COLO668 (cell line): ENCODE results near the gene ANAPC2.
"Not testable (repeated sequence)": the region's sequence is repeated elsewhere in the genome, so short reads cannot be mapped to it uniquely, and the experiment has no call there.

Experiments
- DNase-seq: peaks from one replicate; lab custom pipeline; 2025; ENCODE audit not compliant: unreplicated experiment; lab: John Stamatoyannopoulos, UW

ANAPC2 gene

GRCh38 chr9:137148242-137148641 is 40.1 kb downstream of the ANAPC2 start:
- no peak for DNase-seq

- DNase-seq, result no peak
Observed at GRCh38 chr9:137147793-137148160, 40.6 kb downstream of the ANAPC2 start.

DNA sequence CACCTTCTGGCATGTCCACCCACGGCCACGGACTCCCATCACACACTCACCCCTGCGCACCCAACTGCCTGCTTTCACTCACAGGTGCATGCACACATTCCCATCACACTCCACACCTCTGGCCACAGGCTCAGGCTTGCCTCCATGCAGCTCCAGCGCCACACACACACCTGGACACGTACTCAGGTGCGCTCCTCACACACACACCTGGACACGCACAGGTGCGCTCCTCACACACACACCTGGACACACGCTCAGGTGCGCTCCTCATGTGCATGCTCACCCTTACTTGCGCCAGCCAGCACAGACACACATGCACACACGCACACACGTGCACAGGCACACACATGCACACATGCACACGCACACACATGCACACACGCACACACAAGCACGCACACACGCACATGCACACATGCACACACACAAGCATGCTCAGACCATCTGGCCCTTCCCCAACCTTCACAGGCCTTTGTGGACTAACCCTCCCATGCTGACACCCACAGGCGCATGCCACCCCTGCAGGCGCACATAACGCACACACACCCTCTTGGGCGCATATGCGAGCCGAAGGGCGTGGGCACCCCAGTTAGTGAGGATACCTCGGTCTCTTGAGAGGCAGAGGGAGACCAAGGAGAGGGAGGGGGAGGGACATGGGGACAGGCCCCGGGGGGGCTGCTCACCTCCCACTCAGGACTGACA is 41.1 kb downstream of the ANAPC2 start:
- DNase-seq, result peak; percentile 32

GRCh38 chr9:137146527-137146918 is 41.8 kb downstream of the ANAPC2 start:
- no peak for DNase-seq

DNA sequence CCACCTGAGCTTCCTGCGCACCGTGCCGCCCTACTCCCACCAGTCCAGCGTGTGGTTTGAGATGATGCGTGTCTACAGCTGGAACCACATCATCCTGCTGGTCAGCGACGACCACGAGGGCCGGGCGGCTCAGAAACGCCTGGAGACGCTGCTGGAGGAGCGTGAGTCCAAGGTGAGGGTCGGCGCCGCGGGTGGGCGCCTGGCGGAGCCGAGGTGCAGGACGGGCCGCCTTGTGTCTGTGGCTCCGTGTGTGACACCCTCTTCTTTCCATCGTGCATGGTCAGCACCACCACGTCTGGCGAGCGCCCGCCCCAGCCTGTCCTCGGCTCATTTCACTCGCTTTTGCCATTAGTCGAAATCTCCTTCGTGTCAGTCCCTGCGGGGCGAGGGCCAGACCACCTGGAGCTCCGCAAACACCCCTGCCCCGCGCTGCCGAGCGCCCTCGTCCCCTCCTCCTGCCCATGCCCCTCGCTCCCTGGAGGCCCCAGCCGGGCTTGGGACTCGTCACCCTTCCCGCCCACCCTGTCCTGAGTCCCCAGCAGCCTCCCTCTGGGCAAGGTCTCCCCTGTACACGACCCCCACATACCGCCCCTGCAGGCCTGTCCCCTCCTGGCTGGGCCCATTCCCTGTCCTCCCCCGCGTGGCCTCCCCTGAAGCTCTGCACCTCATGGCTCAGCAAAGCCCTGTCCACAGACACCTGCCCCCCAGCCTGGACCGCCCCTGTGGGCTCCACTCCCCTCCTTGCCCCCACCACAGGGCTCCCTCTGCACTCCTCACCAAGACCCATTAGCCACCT is 42.4 kb downstream of the ANAPC2 start:
- DNase-seq, result no peak

- DNase-seq, result no peak
Observed at GRCh38 chr9:137143459-137143858, 44.9 kb downstream of the ANAPC2 start.

DNA sequence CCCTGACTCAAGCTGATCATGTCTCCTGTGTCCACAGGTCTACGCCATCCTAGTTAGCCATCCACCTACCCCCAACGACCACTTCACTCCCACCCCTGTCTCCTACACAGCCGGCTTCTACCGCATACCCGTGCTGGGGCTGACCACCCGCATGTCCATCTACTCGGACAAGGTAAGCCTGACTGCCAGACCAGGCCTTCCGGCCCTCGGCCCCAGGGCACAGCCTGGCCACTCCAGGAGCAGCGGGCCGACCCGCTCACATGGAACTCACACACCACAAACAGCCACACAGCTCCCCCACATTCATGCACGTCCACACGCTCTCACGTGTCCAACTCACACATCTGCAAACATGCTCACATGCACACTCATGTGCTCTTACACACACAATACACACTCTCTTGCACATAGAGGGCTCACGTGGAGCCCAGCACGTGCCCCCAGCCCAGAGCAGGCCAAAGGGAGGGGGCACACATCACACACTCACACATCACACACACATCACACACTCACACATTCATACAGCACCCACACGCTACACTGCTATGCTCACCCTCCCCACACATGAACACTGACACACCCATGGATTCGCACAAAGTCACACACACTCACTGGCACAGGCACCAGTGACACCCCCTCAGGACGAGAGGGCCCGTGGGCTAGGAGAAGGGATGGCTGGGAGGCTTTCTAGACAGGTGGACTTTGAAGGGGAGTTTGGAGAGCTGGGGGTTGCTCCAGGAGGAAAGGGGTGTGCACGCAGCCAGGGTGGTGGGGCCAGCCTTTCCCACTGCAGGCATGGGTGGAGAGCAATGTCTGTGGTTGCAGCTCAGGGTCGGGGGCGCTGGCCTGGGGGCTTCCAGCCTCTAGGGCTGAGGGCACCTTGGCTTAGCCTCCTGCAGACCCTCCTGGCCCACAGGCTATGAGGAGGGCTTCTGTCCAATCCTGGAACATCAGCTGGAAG is 46.1 kb downstream of the ANAPC2 start:
- DNase-seq, result no peak

GRCh38 chr9:137141050-137141810 is 47.1 kb downstream of the ANAPC2 start:
- DNase-seq, result no peak

DNA sequence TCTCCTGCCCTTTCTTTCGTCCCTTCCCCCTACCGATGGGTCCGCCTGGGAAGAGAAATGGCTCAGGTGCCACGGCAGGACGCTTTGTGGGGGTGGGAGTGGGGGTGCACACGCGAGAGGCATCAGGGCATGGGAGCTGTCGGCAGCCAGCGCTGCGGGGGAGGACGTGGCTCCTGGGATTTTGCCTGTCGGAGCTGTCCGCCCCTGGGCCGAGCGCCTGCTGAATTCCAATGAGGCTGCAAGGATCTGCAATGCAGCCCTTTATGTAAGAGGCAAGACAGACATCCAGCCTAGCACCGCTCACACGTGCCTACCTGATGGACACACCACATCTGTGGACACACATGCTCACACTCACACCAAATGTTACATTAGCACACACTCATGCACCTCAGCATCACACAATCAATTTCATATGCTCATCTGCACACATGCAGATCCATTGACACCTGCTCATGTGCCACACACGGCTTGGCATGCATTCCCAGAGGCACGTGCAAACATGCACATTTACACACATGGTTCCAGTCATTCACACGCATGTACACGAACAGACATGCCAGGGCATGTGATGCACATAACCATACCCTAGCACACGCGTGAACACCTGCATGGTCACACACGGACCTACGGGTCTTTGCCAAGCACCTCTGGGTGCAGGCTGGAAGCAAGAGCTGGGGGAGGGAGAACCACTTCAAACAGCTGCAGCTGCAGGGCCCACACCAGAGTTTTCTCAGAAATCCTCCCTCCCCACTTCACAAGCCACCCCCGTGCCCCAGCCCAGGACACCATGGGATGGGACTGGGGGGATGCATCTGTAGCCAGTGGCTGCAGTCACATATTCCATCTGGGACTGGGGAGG is 48.0 kb downstream of the ANAPC2 start:
- no peak for DNase-seq

DNA sequence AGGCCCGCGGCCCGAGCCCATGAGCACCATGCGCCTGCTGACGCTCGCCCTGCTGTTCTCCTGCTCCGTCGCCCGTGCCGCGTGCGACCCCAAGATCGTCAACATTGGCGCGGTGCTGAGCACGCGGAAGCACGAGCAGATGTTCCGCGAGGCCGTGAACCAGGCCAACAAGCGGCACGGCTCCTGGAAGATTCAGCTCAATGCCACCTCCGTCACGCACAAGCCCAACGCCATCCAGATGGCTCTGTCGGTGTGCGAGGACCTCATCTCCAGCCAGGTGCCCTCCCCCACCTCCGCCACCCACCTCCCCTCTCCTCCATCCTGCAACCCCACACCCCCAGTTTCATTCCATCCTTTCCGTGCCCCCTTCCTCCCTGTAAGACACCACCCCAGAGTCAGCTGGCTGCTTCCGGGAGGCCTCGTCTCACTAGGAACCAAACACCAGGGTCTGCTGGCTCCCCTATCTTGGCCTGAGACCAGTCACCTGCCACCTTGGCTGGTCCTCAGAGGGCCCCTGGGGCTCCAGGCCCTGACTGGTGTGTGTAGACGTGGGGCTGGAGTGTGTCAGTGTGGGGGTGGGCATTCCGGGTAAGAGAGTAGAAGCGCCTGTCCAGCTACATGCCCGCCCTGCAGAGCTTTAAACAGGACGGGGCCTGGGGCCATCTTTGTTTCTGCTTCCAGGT is 48.8 kb downstream of the ANAPC2 start:
- no peak for DNase-seq

- no peak for DNase-seq
Observed at GRCh38 chr9:137138722-137139467, 49.5 kb downstream of the ANAPC2 start, which contains the start of gene GRIN1. TSS of gene GRIN1 (plus strand) at chr9:137139154. CDS start at chr9:137139487, 333 bp downstream.

GRCh38 chr9:137138058-137138721 is 50.2 kb downstream of the ANAPC2 start:
- DNase-seq, result no peak

- DNase-seq, result peak; percentile 24
Observed at GRCh38 chr9:137136881-137137607, 51.3 kb downstream of the ANAPC2 start.

GRCh38 chr9:137136261-137136880 is 52.0 kb downstream of the ANAPC2 start:
- peak; percentile 40 for DNase-seq

DNA sequence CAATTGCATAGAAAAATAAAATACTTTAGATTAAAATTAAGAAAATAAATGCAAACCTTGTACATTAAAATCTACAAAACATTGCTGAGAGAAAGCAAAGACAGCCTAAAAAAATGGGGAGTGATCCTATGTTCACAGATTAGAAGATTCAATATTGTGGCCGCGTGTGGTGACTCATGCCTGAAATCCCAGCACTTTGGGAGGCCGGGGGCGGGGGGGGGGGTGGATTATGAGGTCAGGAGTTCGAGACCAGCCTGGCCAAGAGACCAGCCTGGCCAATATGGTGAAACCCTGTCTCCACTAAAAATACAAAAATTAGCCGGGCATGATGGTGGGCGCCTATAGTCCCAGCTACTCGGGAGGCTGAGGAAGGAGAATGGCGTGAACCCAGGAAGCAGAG is 53.2 kb downstream of the ANAPC2 start:
- DNase-seq, result not testable (repeated sequence)

- no peak for DNase-seq
Observed at GRCh38 chr9:137134191-137134590, 54.2 kb downstream of the ANAPC2 start.
